Stimulated activated CD8-positive, alpha-beta memory T cell treated with anti-CD3 and anti-CD28 coated beads, Interleukin-7, amount 100 ng/mL, for 24 hours (primary cell): ENCODE data around the gene KCNK17.

Experiments
- DNase-seq: peaks from one replicate; pipeline ENCODE4 v3.0.0-alpha.2; 2020; ENCODE audit warnings: low read depth

Gene KCNK17

GRCh38 chr6:39266782-39267355 is 47.4 kb downstream of the KCNK17 start:
- DNase-seq, result no peak

- no peak for DNase-seq
Measured at GRCh38 chr6:39266375-39266774, 47.8 kb downstream of the KCNK17 start.

DNA sequence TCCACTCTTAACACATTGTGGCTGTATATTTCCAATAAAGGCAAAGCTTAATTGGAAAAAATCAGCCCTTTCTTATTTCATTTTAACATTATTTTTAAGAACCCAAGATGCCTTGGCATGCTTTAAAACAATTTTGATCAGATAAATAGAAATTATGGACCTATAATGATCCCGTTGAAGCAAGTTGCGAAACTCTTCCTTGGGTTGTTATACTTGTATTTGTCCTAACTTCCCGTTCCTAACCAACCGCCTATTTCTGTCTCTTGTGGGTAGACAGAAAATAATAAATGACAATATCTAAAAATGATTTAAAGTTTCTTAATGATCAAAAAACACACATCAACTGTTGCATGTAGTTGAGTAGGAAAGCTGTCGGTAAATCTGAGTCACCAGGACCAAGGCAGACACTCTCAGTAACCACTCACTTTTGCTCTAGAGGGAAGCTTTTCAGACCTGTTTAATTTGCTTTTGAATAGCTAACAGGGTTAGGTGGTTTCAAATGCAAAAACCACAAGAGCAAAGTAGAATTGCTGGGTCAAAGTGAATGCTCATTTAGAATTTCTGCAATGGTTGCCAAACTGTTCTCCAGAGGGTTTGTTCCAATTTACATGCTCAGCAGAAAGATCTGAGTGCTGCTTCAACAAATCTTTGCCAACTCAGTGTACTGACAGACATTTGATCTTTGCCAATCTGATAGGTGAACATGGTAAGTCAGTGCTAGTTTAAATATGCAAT is 50.7 kb downstream of the KCNK17 start:
- DNase-seq, result no peak

DNA sequence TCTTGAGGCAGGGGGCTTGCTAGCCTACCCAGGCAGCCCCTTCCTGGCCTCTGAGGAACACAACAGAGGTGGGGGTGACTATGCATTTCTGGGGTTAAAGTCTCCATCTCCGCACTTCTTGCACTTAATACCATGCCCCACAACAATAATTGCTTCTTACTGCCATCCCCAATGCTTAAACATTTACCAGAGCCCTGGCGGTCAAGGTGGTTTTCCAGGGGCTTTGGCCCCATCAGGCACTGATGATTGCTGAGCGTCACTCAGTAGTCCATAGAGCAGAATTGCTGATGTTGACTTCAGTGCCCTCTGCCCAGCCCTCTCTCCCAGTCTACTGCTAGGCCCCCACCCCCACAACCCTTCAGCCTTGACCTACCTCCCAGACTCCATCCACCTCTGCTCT is 52.5 kb downstream of the KCNK17 start:
- no peak for DNase-seq

DNA sequence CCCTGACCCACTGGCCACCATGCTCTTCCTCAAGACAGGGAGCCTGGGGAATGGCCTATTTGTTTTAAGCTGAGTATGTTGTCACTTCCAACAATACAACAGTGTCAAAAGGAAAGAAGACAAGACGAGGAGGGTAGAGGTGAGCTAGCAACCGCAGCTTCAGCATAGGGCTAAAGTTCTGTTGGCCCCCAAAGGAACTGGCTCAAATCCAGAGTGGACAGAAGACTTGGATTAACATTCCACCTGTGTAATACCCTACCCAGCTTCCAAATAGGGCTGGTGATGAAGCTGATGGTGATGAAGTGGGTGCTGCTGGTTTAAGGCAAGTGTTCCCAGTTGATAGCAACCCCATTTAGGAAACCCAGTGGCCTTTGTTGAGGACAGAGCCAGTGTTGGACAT is 53.3 kb downstream of the KCNK17 start:
- DNase-seq, result no peak

DNA sequence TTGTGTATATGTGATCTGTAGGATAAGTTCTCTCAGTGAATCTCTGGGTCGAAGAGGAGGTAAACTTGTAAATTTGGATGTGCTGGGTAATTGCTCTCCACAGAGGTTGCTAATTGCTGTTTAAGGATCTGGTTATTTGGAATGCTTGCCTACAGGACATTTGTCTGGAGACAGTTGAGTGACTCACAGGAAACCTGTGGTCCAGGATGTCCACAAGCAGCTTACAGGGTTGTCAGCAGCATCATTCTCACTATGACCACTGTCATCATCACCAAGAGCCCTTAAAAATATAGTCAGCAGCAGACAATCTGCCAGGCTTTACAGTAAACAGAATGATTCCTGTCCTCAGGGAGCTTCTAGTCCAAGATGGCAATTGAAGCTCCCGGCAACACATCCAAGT is 53.8 kb downstream of the KCNK17 start:
- no peak for DNase-seq

DNA sequence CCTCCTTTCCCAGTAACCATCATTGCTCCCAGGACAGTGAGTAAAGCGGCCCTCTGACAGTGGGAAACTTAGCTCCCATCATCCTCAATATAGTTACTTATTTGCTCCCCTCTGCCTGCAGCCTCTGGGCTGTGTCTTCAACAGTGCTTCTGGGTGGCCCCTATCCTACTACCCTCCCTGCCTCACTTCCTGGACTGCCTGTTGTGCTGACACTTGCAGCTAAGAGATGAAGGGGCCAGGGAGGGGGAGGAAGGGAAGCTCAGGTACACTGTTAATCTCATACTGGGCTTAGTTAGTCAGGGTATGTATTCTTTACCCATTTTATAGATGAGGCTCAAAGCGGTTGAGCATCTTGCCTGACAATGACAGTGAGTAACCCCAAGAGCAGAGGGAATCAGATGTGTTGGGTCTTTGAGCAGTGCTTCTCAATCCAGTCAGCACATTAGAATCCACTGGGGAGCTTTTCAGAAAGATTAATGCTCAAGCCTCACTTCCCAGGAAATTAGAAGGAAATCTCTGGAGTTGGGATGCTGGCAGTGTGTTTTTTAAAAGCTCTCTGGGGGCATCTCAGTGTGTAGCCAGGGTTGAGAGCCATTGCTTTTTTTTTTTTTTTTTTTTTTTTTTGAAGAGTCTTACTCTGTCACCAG is 57.8 kb downstream of the KCNK17 start:
- no peak for DNase-seq

DNA sequence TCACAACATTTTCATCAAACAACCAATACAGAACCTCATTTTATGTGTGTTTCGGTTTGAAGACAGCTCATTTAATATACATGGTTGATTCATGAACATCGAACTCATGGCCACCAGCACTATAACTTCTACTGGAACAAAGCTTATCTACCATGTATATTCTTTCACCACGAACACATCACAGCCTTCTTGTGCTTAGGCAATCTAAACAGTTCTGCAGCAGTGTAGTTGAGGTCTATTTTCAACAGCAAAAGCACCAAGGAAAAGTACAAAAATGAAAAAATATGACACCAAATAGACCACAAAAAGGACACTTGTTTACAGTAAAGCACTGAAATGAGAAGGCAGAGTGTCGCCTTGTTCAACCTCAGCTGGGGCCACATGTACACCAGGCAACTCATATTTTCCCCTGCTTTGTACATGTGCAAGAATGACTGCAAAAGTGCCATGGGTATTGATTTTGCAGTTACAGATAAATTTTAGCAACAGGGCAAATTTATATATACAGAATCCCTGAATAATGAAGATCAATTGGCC is 59.2 kb downstream of the KCNK17 start:
- no peak for DNase-seq

DNA sequence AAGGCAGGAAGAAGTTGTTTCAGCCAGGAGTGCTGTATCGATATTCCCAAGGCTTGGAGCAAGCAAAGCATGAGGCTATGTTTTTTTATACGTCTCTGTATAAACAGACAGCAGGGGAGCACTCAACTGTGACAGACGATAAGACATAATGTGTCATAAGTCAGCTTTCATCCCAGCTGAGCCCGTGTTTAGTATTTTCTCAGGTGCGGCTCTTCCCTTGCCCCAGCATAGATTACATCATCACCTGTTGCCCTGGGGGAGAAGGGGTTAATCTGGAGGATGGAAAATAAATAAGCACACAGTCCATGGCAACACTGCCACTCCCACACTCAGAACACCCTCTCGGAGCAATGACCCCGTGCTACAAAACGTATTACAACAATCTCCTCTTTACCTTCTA is 62.8 kb downstream of the KCNK17 start:
- DNase-seq, result no peak

- DNase-seq, result no peak
Measured at GRCh38 chr6:39250507-39250906, 63.7 kb downstream of the KCNK17 start.

DNA sequence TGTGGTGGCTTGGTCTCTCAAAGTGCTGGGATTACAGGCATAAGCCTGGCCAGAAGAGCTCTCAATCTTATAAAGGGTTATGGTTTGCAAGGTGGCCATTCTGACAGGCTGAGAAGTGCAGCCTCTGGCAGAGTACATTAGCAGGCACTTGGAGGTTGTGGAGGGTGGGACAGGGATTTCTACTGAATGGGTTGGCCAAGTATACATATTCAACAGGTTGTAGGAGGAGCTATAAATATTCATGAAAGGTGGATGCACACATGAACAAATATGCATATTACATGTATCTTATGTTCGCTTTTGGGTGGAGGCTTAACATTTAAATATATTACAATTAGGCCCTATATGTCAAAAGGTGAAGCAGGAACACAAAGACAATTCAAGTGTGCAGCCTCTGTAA is 64.9 kb downstream of the KCNK17 start:
- DNase-seq, result no peak
